GM18909 (cell line): ENCODE results near the gene F2R.
"Not testable (repeated sequence)": the region's sequence is repeated elsewhere in the genome, so short reads cannot be mapped to it uniquely, and the experiment has no call there.

Source experiments
- ATAC-seq: cut with Tn5 transposase; IDR thresholded peaks from one replicate; pipeline ENCODE4 v1.9.1; 2021; ENCODE audit warnings: mild to moderate bottlenecking; ENCODE audit not compliant: unreplicated experiment, poor library complexity

F2R gene

DNA sequence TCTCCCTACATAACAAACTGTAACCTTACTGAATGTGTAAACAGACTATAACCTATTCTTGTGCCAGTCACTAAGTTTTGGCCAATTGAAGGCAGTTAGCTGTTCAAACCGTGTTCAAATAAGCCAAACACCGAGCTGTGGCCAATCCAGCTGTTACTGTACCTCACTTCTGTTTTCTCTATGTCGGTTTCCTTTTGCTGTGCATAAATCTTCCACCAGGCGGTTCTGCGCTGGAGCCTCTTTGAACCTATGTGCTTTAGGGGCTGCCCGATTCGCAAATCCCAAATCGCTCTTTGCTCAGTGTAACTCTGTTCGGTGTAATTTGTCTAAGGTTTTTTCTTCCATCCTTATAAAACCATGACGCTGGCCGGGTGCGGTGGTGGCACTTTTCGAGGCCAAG is 31.8 kb downstream of the F2R start:
- no peak for ATAC-seq

DNA sequence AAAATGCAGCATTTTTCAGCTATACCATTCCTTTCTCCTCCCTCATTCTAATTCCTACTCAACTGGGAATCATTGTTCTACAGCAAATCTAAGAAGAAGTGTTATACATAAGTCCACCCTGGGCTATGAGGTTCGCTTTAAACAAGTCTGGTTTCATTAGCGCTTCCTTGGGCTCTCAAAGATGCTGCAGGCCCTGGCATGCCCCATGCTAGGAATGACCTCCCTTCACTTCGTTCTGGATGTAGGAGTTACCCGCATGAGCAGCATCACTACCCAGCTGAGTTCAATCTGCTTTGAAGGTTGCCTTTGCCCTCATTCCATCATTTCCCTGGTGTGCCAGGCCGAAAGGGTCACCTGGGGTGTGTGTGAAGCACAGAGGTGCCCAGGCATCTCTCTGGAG is 35.4 kb downstream of the F2R start:
- ATAC-seq: no peak

GRCh38 chr5:76754668-76755078 is 38.7 kb downstream of the F2R start:
- ATAC-seq: no peak

DNA sequence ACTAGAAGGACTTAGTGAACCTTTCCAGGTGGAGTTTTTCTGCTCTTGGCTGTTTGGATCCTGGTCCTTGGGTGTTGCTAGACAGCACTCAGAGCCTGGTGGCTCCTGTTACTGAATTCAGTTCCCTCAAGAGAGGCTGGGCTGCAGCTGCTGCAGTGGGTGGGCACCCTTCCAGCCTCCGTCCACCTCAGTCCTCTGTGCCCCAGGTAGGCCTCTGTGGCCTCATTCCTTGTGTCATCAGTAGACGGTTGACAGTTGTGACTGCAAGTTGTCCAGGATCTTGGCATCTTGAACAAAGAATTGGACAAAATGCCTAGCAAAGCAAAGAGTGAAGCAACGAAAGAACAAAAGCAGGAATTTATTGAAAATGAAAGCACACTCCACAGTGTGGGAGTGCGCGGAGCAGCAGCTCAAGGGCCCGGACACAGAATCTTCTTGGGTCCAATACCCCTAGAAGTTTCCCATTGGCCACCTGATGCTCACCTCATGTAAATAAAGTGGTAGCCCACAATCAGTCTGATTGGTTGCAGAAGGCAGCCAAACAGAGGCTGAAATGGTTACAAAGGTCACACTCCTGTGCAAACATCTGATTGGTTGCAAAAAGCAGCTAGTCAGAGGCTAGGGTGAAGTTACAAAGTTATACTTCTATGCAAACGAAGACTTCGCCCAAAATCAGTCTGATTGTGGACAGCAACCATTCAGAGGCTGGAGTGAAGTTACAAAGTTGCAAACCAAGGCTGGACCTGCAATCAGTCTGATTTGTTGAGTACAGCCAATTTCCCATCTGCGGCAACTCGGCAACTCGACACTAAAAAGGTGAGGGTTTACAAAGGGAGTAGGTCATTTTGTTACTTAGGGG is 40.1 kb downstream of the F2R start:
- no peak for ATAC-seq

- ATAC-seq: no peak
Observed at GRCh38 chr5:76757049-76757448, 41.1 kb downstream of the F2R start.

DNA sequence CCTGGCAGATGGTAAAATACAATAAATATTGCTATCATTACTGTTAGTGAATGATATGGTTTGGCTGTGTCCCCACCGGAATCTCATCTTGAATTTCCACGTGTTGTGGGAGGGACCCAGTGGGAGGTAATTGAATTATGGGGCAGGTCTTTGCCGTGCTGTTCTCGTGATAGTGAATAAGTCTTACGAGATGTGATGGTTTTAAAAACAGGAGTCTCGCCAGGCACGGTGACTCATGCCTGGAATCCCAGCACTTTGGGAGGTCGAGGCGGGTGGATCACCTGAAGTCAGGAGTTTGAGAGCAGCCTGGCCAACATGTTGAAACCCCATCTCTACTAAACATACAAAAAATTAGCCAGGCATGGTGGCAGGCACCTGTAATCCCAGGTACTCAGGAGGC is 45.2 kb downstream of the F2R start:
- ATAC-seq: not testable (repeated sequence)

- ATAC-seq: no peak
Observed at GRCh38 chr5:76762484-76762883, 46.6 kb downstream of the F2R start.

GRCh38 chr5:76763136-76763535 is 47.2 kb downstream of the F2R start:
- no peak for ATAC-seq

GRCh38 chr5:76764374-76764773 is 48.4 kb downstream of the F2R start:
- ATAC-seq: no peak

GRCh38 chr5:76765249-76765648 is 49.3 kb downstream of the F2R start:
- ATAC-seq: no peak

- no peak for ATAC-seq
Observed at GRCh38 chr5:76766746-76767145, 50.8 kb downstream of the F2R start.

- not testable (repeated sequence) for ATAC-seq
Observed at GRCh38 chr5:76771041-76771440, 55.1 kb downstream of the F2R start.

DNA sequence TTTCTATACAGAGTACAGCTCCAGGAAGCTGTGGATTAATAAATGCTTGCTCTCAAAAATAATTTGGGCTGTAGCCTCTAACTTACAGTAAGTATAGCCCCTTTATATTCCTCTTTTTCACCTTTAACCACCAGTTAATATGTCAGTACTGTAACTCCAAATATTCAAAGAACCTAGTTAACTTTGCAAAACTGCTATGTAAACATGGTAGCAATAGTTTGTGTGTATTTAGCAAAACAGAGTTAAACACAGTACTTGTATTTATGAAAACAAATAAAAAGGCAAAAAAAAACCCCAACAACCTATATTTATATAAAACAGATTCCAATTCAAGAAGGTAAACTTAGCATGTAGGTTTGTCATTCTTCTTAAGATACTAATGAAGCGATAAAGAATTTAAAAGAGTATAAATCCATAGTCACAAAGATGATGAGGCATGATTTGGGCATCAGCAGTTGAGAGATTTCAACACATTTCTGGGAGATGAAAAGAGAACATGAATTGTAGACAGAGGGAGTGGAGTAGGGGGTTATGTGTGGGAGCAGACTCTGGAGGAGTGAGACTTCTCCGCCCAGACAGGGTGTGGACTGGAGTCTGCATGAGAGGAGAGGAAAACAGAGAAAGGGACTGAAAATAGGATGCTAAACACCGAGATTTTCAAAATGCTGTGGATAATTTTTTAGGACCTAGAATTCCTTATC is 55.9 kb downstream of the F2R start:
- ATAC-seq: no peak

- no peak for ATAC-seq
Observed at GRCh38 chr5:76775921-76776320, 60.0 kb downstream of the F2R start.

GRCh38 chr5:76776391-76776790 is 60.5 kb downstream of the F2R start:
- ATAC-seq: no peak

DNA sequence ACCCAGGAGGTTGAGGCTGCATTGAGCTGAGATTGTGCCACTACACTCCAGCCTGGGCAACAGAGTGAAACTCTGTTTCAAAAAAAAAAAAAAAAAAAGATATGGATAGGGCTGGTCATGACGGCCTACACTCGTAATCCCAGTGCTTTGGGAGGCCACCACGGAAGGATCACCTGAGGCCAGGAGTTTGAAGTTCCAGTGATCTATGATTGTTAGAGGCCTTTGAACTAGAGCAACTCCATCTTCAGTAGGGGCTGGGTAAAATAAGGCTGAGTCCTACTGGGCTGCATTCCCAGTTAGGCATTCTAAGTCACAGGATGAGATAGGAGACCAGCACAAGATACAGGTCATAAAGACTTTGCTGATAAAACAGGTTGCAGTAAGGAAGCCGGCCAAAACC is 64.7 kb downstream of the F2R start:
- not testable (repeated sequence) for ATAC-seq

- no peak for ATAC-seq
Observed at GRCh38 chr5:76781775-76782174, 65.8 kb downstream of the F2R start.

DNA sequence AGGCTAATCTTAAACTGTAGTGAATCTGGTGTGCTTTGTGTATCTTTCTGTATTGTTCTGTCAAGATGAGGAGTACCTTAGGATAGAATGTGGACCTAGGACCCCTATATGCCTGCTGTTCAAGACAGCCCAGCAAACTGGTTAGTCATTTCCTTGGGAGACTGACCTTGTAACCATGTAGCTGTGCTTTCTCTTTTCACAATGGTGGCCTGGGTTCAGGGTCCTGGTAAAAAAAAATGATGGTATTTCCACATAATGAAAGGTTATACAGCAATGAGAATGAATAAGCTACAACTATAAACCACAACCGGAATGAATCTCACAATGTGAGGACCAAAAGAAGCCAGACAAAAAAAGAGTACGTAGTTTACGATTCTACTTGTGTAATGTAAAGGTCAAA is 66.5 kb downstream of the F2R start:
- ATAC-seq: no peak
